ENCODE results near the gene P4HA2.

Gene P4HA2

DNA sequence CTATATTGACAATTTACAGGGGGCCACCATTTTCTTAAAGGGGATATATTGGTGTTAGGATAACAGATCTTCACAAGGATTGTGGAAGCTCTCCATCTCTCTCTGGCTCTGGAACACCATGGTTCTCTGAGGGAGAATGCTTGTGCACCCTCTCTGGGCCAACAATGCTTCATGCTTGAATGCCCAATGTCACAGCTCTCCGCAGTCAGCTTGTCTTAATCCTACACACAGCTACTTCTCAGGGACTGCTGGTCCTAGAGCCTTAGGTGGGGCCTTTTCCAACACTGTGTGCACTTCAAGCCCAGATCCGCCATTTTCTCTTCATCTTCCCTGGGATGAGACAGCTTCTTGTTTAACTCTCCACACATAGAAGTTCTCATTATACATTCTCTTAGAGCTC, 22.9 kb upstream of the P4HA2 start:
- no peak for DNase-seq (ENCODE audit: low read depth, low spot score)

DNA sequence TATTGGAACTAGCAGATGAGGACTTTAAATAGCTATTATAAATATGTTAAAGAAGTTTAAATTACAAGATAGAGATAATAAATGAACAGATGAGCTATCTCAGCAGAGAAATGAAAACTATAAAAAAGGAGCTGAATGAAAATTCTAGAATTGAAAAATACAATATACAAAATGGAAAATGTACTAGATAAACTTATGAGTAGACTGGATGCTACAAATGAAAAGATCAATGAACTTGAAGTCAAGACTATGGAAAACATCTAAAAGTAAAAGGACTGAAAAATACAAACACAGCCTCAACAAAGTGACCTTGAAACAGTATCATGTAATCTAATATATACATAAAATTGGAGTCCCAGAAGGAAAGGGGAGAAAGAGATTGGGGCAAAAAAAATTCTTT, 19.2 kb upstream of the P4HA2 start:
- no peak for DNase-seq (ENCODE audit: low read depth, low spot score)

DNA sequence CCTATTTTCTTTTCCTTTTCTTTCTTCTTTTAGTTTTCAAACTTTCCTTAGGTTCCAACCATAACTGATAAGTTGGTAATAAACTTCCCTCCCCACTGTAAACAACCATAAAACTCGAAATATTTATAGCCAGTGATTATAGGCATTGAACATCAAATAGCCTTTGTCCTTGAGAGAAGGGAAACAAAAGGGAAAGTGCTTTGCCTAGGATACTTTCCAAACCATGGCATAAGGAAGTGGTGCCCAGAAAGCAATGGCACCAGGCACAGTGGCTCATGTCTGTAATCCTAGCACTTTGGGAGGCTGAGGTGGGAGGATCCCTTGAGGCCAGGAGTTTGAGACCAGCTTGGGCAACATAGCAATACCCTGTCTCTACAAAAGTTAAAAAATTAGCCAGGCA, 17.9 kb upstream of the P4HA2 start:
- DNase-seq (ENCODE audit: low read depth, low spot score), result no peak

DNA sequence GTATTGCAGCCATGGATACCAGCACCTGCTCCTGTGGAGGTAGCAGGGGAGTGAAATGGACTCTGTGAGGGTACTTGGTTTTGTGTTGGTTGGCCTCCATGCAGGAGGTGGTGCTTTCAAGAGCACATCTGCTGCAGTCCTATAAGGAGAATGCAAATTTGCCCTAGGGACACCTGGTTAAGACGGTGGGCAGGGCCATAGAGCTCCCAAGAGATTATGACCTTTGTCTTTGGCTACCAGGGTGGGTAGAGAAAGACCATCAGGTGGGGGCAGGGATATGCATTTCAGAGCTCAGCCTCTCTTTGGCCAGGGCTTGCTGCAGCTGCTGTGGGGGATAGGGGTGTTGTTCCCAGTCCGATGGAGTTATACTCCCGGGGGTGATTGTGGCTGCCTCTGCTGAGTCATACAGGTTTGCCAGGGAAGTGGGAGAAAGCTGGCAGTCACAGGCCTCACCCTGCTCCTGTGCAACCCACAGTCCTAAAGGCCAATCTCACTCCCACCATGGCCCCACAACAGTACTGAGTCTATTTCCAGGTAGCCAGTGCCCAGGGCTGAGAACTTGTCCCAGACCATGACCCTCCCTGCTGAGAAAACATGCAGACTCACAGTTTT, 15.8 kb upstream of the P4HA2 start:
- no peak for DNase-seq (ENCODE audit: low read depth, low spot score)

DNA sequence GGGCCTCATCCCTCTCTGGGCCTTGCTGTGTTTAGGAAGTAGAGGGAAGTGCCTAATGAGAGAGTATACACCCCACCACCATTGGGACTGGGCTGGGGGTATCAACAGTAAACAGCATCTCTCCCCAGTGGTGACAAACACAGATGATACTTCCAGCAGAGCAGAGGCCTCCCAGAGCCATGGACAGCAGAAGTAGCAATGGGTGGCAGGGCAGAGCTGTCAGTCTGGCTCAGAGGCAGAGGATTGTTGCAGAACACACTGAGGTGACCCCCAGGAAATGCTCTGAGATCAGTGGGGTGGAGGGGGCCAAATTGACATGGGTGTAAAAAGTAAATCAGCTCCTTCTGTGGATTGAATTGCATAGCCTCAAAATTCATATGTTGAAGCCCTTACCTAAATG, 12.1 kb upstream of the P4HA2 start:
- no peak for DNase-seq (ENCODE audit: low read depth, low spot score)

DNA sequence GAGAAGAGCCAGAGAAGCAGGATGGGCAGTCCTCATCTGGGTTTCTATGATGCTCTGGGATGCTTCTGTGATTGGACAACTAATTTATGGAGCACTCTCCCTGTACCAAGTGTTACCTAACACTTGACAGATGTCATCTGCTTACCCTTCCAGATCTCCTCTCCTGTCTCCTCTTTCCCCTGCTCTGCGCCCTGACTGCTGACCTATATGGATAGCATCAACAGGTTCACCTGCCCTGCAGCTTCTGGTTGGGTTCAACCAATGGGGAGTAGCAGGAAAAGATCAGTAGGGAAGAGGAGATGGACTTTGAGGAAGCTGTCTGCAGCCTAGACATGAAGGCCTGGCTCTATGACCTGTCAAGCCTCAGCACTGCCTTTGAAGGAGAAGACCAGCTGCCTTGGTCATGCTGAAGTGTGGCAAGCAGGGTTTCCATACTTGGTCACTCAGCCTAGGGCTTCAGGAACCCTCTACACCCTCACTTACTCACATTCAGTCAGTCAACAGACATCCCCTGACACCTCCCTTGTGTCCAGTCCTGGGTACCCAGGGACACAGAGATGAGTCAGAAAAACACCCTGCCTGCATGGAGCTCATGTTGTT, 11.3 kb upstream of the P4HA2 start:
- DNase-seq (ENCODE audit: low read depth, low spot score), result no peak

DNA sequence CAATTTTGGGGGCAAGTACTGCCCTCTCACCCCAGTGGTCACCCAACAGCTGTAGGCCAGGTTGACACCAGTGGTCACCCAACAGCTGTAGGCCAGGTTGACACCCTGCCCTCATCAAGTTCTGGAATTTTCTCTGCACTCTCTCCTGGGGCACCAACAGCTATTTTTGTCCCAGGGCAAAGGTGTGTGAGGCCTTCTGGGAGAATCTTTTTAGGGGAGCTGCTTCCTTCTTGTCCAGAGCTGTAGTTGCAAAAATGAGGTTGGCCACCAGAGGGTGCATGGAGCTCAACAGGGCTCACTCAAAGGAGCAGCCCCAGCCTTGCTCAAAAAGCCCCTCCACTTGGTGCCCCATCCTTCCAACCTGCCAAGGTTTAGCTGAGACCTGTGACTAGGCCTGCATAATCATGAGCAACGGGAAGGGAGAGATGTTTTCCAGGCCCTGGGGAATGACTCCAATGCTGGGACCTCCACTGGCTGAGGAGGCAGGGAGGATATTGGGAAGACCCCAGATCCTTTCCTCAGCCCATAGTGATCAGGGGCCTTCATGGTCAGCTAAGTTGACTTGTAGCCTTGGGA, 10.6 kb upstream of the P4HA2 start:
- DNase-seq (ENCODE audit: low read depth, low spot score), result peak; percentile 64

DNA sequence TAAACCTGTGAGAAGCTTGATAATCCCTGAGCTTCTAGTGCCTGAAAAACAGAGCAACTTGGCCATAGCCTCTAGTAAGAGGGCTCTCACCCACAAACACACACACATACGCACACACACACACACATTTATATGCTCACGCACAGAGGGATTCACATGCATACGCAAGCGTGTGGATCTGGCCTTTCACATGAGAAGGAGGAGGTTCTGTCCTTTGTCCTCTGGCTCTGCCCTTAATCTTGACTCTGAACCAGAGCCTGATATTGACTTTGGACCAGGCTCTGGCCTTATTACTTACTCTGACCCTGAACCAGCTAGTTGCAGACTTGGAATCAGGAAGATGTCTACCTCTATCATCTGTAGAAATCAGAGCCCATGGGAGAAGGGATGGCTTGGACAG, 10.0 kb upstream of the P4HA2 start:
- no peak for DNase-seq (ENCODE audit: low read depth, low spot score)

DNA sequence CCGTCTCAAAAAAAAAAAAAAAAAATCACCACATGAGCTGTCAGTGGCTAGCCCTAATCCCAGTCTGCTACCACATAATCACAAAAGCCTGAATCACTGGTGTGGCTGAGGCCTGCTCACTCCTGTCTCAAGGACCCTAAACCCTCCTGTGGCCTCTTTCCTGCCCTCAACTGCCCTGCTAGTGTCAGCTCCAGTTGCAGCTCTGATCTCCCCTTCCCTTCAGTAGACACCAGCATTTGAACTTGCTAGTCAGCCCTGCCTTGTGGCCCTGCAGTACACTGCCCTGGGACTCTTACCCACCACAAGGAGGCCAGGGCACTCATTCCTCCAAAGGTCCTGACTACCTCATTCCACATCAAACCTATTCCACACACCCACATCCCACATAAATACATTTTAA, 9.5 kb upstream of the P4HA2 start:
- DNase-seq (ENCODE audit: low read depth, low spot score), result no peak

DNA sequence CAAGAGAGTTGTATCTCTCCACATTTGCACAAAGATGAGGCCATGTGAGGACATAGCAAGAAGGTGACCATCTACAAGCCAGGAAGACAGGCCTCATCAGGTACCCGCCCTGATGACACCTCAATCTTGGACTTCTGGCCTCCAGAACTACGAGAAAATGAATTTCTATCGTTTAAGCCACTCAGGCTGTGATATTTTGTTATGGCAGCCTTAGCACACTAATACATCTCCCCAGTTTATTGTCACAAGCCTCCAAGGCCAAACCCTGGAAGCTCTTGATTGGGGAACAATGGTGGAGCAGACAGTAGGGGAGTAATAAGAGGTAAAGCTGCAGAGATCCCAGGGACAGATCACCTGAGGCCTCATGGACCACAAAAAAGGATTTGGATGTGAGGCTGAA, 7.7 kb upstream of the P4HA2 start:
- DNase-seq (ENCODE audit: low read depth, low spot score), result no peak

DNA sequence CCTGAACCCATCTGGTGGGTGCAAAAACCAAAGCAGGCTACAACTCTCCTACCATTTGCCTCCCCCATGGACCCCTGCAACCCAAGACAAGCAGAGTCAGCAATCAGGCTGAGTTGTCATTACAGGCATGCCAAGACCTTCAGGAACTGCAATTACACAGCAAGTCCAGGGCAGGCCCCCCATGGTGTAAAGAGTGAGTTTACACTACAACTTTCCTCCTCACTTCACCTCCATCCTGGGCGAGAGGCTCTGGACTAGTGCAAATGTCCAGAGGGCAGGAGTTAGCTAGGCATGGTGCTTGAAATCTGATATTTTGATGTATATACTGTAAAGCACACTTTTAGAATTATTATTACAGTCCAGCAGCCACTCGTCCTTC, 7.0 kb upstream of the P4HA2 start:
- no peak for DNase-seq (ENCODE audit: low read depth, low spot score)

DNA sequence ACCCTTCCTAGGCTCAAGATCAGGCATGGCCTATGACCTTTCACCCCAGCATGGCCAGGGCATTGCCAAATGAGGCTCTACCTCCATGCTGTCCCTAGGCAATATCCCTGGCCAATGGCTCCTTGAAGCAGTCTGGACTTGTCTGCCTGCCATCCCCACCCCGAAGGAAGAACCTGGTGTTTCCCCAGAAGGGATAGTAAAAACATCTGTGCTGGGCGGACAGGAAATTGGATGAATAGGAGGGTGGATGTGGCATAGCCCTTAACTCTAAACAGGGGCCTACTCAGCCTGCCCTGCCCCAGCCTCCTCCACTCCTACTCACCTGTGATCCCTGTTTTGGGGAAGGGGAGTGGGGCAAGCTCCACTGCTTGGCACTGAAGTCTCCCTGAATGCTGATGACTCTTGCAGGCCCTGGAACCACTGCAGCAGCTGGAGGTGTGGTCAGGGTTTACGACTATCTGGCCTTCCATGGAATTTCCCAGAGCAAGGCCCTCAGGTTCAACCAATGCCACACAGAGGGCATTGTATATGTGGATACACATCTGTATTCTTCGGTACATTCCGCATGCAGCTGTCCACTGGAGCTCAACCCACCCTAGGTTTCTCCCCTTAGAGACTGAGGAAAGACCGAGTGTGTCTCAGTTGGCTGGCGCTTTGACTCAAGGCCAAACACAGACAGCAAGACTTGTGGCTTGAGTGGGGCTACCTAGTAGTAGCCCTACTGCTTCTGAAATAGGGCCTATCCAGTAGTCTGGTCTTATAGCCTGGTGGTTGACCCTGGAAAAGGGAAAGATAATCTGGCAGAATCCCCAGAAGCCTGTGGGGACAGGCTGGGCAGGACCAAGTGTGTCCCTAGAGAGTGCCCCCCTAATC, 6.4 kb upstream of the P4HA2 start:
- DNase-seq (ENCODE audit: low read depth, low spot score), result no peak

DNA sequence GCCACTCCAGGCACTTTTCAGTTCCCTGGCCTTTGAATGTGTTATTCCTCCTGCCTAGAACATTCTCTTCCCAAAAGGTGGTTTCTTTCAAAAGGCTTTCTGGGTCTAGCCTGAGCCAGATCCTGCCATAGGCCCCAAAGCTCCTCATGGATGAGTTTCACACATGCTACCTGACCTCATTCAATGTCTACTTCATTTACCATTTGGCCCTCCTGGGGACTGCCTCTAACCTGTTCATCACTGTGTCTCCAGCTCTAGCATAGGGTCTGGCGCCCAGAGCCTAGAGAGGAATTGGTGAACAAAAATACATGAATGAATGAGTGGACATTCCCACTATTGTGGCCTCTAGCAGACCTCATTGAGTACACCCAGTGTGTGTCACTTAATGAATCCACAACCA, 5.4 kb upstream of the P4HA2 start:
- DNase-seq (ENCODE audit: low read depth, low spot score), result no peak

DNA sequence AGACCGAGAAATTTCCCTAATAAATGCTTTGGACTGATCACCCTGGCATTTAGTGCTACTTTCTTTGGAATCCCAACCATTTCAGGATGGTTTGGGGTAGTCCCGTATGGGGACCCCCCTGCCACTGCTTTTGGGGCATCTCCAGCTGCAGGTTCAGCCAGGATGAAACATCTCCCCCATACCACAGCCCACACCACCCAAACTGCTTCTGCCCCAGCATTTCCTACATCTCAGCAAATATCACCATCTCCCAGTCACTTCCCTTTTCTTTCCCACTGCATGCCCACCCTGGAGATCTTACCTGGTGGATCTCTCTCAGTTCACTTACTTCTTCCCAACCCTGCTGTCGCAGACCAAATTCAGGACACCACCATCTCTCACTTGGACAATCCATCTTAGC, 4.8 kb upstream of the P4HA2 start:
- no peak for DNase-seq (ENCODE audit: low read depth, low spot score)

DNA sequence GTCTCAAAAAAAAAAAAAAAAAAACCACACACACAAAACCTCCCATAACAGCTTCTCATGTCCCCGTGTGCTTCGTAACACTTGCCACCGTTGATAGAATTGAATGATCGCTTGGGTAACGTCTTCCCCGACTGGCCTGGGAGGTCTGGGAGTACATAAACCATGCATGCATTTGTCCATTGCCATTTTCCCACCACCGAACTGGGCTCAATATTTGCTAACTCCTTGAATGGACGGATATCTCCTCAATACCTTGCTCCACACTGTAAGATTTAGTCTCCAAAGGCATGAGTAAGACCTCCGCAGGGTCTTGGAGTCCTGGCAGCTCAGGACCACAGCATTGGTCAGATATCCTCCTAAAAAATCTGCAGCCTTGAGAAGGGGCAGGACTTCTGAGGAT, 3.2 kb upstream of the P4HA2 start:
- DNase-seq (ENCODE audit: low read depth, low spot score), result no peak

DNA sequence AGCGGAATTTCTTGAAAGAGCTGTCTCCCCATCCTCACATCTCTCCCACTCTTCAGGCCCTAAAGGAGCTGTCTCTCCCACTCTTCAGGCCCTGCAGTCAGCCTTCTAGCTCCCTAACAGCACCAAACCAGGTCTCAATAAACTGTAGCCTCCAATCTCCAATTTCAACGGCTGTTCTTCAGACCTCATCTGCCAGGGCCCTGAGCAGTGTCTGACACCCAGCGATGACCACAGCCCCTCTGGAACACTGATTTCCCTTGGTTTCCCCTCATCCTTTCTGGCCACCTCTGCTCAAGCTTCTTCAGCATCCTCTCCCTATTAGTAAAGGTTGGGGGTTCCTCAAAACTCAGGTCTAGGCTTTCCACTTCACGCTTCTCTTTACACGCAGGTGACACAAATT, 1.6 kb upstream of the P4HA2 start:
- DNase-seq (ENCODE audit: low read depth, low spot score), result no peak

DNA sequence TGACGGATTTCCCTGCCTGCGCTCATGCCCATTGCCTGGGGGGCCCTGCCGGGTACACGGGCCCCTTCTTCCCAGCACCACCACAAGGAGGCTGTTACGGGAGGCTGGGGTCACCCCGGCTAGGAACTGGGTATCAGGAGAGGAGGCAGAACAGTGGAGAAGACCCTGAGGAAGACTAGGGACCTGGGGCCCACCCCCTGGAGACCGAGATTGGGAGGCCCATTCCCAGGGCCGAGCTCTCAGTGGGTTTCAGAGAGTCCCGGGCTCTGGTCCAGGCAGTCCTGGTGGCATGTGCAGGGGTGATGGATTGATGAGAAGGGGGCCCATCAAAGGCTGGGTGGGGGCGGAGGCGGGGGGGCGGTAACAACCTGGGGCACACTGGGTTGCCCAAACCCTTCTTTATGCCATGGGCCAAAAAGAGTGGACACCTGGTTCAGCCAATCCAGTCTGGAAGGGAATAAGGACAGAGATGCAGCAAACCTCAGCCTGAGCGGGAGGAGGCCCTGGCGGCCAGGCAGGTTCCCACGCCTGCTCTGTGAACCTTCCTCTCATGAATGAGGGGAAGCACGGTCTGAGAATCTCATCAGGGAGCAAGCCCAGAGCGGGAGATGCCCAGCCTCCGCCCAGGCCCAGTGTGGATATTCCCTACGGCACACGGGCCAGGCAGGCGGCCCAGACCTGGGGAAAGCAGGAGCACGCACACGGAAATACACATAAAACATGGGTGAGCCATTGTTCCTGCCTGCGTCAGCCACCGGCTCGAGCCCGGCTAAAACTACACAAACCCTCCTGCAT, 785 bp upstream of the P4HA2 start:
- DNase-seq (ENCODE audit: low read depth, low spot score), result no peak

DNA sequence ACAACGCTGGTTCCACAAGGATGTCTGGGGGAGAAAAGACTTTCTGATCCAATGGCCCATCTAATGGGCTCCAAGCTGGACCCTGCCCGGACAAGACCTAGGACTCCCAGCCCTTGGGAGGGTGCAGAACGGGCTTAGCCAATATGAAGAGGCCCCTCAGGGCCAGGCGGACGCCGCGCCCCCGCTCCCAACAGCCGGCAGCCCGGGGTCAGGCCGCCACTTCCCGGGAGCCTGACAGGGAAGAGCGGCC, 493 bp downstream of the P4HA2 start:
- no peak for DNase-seq (ENCODE audit: low read depth, low spot score)

DNA sequence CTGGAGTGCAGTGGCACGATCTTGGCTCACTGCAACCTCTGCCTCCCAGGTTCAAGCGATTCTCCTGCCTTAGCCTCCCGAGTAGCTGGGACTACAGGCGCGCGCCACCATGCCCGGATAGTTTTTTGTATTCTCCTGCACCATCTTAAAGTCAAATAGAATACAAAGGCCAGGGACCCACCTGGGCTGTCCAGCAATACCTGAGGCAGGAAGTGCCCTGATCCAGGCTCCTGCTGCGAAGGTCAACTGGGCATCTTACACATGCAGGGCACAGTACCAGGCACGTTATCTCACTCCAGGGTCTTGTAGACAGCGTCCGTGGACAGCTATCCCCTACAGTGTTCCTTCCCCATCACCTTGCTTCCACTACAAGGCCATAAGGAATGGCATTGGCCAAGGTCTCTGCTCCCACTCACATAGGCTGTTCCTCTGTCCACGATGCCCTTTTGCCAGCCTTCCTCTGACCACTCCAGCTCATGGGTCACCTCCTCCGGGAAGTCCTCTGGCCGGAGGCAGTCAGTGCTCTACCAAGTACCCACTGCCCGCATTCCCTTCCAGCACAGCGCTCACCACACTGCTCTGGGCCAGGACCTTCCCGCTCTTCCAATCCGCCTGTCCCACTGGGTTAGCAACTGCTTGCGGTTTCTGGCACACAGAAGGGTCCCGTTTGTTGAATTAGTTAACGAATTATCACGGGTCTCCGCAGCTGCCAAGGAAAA, 978 bp downstream of the P4HA2 start:
- DNase-seq (ENCODE audit: low read depth, low spot score), result no peak

DNA sequence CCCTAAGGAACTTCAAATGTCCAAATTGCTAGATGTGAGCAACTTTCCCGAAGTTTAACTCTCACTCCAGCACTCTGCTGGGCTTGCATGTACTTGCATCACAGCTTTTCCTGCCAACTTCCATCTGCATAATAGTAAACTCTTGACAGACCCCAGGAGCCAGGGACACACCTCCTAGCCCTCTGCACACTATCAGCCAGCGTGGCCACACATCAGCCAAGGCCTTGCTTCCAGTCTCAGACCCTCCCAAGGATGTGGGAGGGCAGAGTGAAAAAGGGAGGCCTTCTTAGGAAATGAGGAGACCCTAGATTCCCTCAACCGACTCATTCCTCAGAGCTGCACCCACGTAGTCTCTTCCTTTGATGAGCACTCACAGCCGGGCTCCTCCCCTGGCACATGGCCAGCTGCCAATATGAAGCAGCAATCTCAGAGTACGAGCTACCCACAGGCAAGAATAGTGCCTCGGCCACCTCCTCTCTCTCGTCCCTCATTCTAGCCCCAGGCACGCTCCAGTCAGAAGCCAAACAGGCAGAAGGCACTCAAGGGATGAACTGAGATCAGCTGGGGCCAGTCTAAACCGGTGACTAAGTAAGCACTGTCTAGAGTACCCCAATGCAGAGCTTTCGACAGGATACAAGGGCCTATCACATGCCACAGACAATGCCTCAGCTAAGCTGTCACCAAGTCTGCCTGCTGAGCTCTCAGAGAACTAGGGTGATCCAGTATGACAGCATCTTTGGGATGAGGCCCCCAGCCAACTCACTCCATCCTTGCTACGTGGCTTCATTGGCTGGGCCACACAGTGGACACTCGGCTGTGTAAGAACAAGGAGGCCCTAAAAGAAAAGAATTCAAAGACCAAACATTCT, 2.3 kb downstream of the P4HA2 start:
- DNase-seq (ENCODE audit: low read depth, low spot score), result no peak

DNA sequence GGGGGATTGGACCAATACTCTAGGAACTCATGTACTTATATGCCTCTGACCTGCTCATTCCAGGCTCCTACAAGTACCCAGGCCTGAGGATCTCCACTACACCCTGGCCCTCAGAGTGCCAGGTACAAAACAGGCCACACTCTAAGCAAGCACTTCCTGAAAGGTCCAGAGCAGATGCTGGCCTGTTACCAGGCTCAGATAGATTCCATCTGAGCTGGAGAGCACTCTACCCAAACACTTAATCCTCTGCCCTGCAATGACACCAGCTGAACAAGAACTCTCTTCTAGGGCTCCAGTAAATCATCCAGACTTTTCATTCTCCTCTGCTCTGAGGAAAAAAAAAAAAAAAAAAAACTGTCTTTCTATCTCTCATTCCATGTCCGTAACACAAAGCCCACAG, 2.9 kb downstream of the P4HA2 start:
- DNase-seq (ENCODE audit: low read depth, low spot score), result no peak

Measured in activated naive CD8-positive, alpha-beta T cell treated with anti-CD3 and anti-CD28 coated beads, Interleukin-2, amount 50 U/mL, for 16 hours (primary cell).